Activated CD8-positive, alpha-beta memory T cell treated with anti-CD3 and anti-CD28 coated beads, Interleukin-2, amount 50 U/mL, for 48 hours (primary cell): Measurements from ENCODE around the gene SGO2.
"Not testable (repeated sequence)": the region's sequence is repeated elsewhere in the genome, so short reads cannot be mapped to it uniquely, and the experiment has no call there.

Experiments used
- DNase-seq: peaks from one replicate; pipeline ENCODE4 v3.0.0-alpha.2; 2020

Gene SGO2

DNA sequence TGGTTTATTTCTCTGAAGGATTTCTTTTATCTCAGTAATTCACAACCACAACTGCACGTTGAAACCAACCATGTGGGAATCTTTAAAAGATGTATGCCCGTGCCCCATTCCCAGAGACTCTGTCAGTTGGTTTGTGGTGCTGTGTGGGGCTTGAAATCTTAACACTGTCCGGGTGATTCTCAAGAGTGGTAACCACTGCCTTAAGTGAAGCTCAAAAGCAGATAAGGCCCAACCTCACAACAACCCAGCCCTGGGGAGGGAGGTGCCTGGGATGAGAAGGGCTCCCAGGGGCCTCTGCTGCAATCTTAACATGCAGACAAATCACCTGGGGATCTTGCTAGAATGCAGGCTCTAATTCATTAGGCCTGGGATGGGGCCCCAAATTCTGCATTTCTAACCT lies 73.2 kb downstream of the SGO2 start:
- no peak for DNase-seq

DNA sequence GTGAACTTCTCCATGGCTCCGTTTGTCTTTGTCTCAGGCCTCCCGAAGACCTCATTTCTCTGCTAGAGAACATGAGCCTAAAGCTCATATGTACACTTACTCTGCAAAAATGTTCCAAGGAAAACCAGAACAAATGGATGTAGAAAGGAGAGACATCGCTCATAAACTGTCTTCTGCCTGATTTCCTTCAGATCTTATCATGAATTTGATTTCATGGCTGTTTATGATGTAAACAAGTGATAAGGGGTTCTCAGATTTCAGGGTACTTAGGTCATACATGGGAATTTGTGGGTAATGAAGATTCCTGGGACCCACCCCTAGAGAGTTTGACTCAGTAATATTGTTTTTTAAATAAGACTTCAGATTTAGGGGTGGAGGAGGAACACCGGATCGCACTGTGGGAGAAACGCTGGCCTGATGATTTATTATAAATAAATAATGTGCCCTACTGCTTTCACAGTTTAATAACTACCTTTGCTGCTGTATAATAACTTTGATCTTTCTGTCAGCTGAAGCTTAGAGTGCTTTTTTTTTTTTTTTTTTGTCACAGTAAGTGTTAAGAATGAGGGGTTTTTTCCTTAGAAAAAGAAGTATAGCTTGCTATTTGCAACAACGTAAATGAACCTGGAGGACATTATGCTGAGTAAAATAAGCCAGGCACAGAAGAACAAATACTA lies 74.7 kb downstream of the SGO2 start:
- DNase-seq: no peak

DNA sequence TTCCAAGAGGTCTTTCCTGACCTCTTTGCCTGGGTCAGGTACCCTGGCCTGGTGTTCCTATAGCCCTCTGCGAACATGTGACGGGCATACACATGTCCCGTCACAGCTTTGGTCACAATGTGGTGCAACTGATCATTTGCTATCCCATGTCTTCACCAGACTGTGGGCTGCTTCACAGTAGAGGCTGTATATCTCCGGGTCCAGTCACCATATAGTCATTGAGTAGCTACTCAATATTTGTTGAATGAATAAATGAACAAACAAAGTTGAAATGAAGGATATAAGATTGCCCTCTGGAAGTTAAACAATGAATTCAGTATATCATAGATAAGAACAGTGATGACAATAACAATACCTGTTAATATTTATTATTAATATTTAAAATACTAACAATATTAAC lies 76.6 kb downstream of the SGO2 start:
- DNase-seq: no peak

DNA sequence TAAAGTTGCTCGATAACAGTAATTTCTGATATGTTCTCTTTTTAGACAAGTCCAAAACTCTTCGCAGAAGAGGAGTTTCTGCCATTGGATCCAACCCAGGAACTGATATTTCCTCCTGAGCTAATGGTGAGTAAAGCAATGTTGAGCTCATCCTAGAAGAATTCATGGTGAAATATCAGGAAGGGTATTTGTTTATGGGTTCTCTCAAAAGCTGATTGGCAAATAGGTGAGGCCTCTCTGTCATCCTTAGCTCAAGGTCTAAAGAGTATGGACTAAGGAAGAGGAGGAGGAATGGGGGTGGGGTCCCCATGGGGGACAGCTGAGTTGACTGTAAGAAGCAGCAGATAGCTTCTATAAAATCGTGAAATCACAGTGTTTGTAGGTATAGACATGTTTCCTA lies 78.0 kb downstream of the SGO2 start:
- DNase-seq: no peak

DNA sequence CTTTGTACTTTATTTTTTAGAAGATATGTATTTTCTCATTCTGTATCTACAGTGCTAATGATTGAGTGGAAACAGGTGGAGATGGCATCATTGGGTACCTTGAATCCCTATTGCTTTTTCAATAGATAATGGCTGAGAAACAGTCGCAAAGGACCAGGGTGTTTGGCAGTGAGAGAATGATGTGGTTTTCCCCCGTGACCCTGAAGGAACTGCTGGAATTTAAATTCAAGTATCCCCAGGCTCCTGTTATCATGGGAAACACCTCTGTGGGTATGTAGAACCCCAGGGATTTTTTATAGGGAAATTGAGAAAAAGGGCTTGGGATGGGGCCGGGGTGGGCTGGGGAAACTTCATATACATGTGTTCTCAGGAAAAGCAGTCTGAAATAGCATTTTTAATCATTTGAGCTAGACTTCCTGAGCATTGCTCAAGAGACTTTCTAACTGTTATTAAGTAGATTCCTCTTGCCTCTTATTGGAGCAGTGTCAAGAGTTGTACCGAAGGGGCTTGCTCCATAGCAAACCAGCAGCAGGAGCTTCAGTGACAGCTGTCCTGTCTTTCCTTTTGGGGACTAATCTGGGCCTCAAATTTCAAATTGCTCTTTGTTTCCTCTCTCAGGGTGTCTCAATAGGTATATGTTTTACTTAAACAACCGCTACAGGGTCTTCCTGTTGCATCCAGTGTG lies 78.7 kb downstream of the SGO2 start:
- DNase-seq: no peak

DNA sequence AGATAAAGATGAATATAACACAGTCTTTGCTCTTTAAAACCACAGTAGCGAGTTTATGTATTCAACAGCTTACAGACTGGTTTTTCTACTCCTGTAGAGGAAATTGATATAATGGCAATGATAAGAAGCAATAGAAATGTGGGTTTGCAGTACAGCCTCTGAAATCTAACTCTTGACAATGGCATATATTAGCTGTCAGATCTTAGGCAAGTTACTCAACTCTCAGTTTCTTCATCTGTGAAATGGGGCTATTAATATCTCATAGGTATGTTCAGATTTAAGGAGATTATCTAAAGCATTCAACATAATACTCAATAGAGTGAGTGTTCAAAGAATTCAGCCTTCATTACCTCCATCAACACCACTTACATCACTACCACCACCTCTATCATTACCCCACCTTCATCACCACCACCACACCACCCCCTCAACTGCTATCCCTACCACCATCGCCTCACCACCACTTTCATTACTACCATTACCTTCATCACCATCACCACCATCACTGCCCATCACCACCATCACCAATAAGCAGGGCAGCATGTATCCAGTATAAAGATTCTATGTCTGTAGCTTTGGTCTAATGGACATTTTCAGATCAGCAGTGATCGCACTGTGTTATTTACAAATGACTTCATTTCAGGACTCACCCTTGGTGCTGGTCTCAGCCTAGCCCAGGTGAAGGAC lies 82.5 kb downstream of the SGO2 start:
- DNase-seq: no peak

DNA sequence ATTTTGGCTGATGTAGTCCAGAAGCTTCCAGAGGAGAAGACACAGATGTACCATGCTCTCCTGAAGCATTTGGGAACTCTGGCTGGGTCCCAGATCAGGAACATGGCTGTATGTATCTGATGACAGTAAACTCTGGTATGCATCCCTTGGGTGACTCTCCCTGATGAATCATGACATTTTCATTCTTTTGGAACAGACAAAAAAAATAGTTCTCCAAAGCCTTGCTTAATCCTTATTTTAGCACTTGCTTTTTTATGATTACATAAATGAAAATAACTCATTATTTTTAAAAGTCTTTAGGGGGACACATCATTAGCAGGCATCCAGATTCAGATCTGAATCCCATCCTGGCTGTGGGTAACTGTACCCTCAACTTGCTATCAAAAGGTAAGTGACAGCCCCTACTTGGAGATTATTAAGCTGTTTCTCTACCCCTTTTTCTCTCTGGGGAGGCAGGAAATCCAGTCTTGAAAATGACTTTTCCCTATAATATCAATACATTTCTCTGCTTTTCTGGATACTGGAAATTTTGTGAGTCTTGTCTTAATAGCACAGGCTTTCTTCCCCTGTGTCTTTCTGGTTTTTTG lies 83.1 kb downstream of the SGO2 start:
- DNase-seq: no peak

DNA sequence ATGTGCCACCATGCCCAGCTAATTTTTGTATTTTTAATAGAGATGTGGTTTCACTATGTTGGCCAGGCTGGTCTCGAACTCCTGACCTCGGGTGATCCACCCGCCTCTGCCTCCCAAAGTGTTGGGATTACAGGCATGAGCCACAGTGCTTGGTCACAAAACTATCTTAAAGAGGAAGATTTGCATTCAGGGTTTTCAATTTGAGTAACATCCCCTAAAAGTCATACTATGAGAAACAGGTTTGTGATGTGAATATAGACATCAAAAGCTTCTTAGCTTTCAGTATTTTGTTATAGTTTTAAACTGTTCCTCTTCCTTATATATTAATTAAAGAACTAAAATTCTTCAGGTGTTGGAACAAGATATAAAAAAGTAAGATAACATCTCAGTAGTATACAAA lies 84.2 kb downstream of the SGO2 start:
- not testable (repeated sequence) for DNase-seq

DNA sequence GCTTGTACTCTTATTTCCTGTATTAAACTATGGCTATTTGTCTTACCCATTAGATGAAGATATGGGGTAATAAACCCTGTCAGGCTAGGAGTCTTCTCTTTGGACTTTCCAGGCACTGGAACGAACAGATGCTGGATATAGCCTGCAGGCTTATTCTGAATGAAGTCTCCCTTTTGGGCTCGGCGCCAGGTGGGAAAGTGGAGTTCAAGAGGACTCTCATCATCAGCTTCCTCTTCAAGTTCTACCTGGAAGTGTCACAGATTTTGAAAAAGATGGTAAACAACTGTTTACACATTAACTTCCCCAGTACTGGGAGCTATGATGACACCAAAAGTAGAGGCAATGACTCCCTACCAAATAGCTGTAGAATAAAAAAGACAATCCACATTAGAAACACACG lies 87.7 kb downstream of the SGO2 start:
- no peak for DNase-seq

DNA sequence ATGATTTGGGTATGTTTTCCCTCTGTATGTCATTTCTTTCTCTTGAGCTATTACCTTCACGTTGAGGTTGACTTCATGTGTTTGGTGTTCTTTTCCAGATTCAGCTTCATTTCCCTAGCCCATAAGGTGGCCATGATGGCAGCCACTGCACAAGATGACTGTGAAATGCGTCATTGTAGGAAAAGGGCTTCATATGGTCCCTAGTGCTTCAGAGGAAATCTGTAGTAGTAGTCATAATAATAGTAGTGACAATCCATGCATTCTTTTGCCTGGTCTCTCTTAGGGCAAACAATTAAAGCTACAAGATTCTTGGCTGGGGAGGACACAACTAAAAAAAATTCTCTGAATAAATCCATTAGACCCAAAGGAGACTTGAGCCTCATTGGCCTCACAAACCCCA lies 88.2 kb downstream of the SGO2 start:
- DNase-seq: no peak

DNA sequence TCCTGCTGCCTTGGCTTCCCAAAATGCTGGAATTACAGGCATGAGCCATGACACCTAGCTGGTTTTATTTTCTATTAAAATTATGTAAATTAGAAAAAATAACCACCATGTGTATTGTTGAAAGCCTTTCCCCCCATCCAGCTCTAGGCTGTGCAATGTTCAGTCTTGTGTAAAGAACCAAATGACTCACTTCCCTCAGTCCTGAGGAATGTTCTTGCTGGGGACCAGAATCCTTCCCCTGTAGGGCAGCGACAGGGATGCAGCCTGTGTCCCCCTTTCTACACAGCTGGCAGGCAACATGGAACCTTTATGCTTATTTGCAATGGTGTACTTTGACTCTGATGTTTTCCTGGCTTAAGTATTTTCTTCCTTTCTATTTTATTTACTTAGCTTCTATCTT lies 89.2 kb downstream of the SGO2 start:
- no peak for DNase-seq

DNA sequence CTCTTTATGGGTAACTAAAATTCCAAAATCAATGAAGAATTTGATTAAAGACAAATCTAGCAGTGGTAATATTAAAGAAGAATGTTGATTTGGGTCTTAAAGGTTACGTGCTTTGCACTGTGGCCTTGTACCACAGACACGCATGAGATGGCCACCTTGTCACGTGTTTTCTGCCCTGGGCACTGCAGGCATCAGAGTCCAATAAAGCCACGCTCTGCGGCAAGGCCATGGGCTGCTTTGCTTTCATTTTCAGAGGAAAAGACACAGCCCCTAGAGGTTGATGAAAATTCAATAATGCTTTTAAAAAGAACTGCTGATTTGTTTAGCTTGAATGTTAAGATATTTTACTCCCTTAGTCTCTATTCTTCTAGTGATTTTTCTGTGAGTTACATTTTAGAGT lies 90.2 kb downstream of the SGO2 start:
- no peak for DNase-seq

DNA sequence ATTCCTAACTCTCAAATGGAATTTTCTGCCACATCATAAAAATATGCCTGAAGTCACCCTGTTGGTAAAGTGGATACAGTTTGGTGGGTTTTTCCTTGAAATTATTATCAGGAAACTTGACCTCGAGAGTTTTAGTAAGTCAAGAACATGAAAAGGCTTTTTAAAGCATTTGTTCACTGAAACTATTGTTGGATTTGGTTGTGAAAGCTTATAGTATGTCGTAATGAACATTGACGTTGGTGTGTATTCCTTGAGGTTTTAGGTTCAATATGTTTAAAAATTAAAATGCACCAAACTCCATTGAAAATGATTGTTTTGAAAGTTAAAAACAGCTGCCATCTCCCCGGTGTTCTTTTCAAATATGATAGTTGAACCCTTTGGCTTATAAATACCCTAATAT lies 90.6 kb downstream of the SGO2 start:
- no peak for DNase-seq

DNA sequence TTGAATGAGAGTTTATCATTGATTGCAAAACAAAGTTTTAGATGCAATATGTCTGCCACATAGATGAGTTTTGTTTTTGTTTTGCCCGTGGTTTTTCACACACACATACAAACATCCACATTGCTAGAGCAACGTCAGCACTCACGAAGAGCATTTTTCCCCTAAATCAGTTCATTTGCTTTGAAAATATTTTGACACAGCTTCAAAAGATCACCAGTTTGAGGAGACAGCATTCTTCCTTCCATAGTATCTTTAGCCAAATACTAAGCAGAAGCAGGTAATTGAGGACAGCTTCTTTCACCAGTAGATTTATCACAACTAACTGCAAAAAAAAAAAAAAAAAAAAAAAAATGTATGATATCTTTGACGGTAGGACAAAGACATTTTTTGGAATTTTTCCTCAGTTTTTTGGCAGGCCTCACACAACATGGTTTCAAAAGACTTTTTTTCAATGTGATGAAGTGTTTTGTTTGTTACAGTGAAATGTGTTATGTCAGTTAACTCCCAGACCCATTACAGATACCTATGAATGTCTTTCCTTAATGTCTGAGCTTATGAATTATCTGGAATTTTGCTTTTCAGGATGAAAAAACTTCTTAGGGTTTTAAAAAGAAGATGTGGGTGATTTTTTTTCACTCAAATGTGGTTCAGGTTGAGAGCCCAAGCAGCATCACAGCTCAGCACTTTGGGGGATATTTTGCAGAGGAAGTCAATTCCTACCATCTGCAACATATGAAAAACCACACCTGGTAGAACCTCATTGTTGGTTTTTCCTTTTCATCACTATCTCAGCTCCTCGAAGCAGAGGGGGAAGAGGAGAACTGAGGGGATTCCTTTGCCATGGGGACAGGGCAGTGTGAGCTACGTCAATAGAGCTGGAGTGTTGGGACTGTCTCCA lies 91.4 kb downstream of the SGO2 start:
- DNase-seq: no peak

DNA sequence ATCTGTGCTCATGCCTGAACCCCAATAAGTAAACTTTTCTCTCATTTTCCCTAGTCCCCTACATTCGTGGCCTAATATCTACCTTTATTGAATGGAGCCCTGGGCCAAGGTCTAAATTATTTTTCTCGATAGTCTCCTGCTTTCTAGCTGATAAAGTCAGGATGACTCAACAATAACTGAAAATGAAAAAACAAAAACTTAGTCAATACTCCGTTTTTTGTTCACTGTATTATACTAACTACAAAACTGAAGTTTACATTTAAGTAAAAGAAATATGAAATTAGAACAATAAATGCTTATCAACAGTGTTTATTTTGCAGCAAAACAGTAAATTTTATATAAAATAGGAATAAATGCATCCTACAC lies 92.0 kb downstream of the SGO2 start:
- no peak for DNase-seq

DNA sequence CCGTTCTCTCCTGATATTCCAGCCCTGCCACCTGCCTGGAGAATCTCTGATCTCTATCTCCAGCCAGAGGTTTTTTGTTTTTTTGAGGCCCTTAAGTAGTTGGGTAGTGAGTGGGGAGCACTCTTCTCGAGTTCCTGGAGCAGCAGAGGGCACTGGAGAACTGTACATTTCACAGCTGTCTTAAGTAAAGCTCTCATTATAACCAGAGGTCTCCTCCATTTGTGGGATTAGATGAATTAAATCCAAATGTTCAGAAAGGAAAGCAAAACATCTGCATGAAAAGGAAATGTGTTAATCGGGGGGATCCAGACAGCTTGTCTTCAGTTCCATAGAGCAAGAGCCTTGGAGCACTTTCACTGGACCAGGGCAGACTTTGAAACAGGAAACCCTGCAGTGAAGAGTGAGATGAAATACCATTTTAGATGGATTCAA lies 92.6 kb downstream of the SGO2 start:
- no peak for DNase-seq

DNA sequence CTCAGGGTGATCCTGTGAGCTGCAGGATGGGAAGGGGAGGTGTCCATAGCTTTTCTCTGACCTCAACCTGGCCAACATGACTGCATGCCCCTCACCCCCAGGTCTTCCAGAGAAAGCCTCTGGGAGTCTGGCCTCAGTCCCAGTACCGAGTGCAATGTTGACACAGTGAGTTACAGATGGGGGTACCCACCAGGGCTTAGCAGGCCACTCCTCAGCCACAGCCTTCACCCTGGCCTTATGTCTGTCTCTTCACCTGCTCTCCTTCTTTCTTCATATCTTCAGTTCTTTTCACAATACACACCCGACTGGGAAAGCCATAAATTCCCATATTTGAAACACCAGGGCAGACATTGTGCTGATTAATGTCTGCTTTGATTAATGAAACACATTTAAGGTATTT lies 93.3 kb downstream of the SGO2 start:
- no peak for DNase-seq

DNA sequence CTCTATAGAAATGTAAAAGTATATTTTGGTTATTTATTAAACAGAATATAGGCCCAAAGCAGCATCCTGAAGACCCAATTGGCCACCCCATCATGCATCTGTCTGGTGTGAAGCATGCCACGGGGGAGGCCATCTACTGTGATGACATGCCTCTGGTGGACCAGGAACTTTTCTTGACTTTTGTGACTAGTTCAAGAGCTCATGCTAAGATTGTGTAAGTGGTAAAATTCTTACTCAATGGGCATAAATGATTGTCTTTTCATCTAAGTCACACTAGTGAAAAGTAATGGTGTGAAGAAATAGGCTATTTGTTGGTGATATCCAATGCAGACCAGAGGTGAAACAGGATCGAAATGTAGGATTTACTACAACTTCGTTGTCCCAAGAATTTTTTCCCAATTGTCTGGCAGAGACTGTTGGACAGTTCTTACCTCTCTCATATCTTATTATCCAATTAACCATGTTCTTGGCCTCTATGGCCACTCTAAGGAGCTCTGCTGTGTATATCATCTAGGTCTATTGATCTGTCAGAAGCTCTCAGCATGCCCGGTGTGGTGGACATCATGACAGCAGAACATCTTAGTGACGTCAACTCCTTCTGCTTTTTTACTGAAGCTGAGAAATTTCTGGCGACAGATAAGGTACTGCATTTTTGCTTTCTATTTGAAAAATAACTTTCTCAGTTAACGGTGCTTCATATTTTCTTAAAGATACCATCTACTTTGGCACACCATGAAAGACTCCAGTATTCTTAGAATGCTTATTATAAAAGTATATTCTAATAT lies 94.8 kb downstream of the SGO2 start:
- DNase-seq: no peak

DNA sequence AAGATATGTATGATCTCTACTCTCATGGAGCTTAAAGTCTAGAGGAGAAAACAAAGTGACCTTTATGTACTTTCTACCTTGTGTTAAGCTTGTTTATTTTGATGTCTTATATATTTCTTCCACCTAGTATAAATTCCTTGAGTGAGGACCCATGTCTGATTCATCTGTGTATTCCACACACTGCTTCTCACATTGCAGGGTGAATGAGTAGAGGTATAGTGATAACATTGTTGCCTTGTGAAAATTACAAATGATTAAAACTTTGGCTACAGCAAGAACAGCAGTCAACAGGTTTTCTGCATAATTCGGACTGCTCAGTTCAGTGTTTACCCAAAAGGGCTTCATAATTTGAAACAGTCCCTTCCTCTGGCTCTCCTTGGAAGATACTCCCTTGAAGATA lies 96.1 kb downstream of the SGO2 start:
- DNase-seq: no peak

DNA sequence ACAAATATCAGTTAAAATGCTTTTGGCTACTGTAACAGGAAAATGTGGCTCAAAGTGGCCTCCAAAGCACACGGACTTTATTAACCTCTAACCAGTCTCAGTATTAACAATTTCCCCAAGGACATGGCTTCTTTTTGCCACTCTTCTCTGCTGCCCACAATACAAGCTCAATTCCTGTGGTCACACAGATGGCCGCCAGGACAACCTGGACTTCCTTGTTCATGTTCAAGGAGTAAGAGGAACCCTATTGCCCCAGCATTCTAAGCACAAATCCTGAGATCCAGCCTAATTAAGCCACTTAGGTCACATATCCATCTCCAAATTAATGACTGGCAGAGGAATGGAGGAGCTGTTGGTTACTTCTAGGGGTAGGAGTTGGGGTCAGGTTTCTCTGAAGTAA lies 98.0 kb downstream of the SGO2 start:
- DNase-seq: no peak

DNA sequence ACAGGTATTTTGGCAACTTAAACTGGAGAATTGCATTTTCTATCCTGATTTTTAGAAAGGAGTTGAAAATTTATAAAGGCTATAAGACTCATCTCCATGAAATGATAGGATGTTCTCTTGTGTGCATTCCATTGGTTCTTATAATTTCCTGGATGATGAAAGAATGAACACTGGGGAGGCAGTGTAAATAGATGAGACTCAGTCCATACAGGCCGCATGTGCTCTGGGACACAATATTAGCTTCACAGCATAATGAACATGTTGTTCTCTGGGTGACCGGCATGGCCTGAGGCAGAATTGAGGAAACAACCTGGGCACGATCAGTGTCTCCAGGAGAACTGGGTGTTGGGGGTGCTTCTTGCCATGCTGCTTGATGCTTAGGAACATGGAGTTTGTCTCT lies 98.7 kb downstream of the SGO2 start:
- no peak for DNase-seq

DNA sequence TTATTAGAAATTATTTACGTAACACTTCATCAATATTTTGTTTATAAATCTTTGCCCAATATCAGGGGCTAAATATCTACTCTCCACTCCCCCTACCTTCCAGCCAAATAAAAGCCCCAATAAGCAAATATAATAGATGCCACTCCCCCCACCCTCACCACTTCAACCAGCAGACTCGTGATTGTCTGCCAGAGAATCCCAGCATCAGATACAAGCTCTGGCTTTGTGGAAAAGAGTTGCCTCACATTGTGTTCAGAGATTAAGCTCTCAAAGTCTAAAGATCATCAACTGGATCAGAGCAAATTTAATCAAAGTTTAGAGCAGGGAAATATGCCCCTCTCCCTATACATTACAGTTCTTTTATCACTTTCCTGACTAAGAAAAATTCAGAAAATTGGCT lies 99.3 kb downstream of the SGO2 start:
- DNase-seq: no peak
